Stromal cell of bone marrow (primary cell): ENCODE measurements around the gene CRELD1.
A peak's percentile ranks its signal among the peaks of the same experiment; 100 is the strongest.
"Not testable (repeated sequence)": the region's sequence is repeated elsewhere in the genome, so short reads cannot be mapped to it uniquely, and the experiment has no call there.

Experiments used
- DNase-seq: peaks from one replicate; pipeline ENCODE4 v3.0.0-alpha.2; 2012; ENCODE audit warnings: low read depth

Gene CRELD1

DNA sequence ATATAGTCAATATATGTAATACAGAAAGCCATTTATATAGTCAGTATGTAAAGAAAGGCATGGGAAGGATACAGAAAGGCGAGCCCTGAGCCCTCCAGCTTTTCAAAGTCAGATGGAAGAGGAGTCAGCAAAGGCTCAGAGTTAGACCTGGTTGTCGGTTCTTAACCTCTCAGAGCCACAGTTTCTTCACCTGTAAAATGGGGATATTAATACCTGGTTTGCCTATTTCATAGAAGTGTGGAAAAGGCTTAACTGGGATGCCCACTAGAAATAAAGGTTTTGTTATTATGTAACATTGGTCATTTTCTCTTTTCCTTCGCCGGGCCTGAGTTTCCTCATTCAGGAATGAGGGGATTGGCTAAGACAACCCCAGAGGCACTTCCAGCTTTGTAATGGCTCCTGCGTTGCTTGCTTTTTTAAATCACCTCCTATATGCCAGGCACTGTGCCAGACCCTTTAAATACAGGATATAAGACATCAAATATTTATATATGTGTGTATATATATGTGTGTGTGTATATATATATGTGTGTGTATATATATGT lies 2.4 kb downstream of the CRELD1 start:
- no peak for DNase-seq

DNA sequence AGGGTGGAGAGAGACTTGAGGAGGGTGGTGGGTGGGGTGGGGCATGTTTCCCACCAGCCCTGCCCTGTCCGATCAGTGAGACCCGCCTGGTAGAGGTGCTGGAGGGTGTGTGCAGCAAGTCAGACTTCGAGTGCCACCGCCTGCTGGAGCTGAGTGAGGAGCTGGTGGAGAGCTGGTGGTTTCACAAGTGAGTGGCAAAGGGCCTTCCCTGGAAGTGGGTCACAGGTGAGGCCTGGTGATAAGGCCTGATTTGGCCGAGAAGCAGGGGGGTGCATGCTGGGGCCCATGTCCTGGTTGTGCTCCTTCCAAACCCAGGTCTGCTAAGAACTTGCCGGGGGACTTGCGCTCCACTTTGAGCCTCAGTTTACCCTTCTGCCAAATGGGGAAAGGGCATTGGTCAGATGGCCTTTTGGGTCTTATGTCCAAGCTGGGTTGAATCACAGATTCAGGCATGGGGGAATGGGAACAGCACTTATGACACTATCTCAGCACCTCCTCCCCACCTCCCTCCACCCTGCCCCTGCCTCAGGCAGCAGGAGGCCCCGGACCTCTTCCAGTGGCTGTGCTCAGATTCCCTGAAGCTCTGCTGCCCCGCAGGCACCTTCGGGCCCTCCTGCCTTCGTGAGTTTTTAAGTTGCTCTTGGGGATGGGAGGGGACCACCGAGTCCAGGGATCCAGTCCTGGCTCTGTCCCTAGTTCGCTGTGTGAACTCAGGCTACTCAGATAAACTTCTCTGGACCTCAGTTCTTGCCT lies 4.0 kb downstream of the CRELD1 start:
- DNase-seq: no peak

DNA sequence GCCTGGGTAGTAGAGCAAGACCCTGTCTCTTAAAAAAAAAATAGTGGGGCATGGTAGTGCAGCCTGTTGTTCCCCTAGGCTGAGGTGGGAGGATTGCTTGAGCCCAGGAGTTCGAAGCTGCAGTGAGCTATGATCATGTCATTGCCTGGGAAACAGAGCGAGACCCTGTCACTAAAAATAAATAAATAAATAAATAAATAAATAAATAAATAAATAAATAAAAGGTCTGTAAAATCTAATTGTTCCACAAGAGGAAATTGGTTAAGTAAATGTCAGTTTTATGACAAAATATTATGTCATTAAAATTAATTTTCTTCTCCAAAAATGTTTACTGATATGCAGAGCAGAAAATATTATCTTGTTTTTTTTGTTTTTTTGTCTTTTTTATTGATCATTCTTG lies 5.3 kb downstream of the CRELD1 start:
- DNase-seq: no peak

DNA sequence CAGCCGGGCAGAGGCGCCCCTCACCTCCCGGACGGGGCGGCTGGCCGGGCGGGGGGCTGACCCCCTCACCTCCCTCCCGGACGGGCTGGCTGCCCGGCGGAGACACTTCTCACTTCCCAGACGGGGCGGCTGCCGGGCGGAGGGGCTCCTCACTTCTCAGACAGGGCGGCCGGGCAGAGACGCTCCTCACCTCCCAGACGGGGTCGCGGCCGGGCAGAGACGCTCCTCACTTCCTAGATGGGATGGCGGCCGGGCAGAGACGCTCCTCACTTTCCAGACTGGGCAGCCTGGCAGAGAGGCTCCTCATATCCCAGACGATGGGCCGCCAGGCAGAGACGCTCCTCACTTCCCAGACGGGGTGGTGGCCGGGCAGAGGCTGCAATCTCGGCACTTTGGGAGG lies 6.3 kb downstream of the CRELD1 start:
- DNase-seq: not testable (repeated sequence)

- DNase-seq: no peak
Measured at GRCh38 chr3:9940746-9941145, 7.1 kb downstream of the CRELD1 start.

- no peak for DNase-seq
Measured at GRCh38 chr3:9942164-9942563, 8.5 kb downstream of the CRELD1 start.

DNA sequence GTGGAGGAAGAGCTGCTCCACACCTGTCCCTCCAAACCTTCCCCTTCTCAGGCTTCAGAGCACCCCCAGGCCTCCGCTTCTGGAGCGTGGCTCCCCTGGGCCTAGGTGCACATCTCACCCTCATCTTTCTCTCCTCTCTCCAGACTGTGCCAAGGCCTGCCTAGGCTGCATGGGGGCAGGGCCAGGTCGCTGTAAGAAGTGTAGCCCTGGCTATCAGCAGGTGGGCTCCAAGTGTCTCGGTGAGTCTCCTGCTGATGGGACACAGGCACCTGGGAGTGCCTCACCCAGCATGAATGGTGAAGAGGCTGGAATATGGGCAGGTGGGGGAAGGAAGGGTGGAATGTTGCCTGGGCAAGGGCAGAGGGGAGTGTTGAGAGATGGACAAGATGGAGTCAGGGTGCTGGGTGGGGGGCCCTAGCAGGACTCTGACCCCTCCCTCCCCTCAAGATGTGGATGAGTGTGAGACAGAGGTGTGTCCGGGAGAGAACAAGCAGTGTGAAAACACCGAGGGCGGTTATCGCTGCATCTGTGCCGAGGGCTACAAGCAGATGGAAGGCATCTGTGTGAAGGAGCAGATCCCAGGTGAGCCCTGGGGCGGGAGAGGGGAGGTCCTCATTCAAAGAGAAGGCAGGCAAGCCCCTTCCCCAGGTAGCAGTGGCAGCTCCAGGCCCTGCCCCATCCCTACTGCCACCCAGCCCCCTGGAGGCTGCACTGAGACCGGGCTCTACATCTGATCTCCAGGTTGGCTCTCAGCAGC lies 9.5 kb downstream of the CRELD1 start:
- DNase-seq: no peak

DNA sequence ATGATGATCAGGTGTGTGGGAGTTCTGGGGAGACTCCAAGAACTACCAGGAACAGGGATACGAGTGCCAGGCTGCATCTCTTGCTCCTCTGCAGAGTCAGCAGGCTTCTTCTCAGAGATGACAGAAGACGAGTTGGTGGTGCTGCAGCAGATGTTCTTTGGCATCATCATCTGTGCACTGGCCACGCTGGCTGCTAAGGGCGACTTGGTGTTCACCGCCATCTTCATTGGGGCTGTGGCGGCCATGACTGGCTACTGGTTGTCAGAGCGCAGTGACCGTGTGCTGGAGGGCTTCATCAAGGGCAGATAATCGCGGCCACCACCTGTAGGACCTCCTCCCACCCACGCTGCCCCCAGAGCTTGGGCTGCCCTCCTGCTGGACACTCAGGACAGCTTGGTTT lies 10.6 kb downstream of the CRELD1 start:
- no peak for DNase-seq

DNA sequence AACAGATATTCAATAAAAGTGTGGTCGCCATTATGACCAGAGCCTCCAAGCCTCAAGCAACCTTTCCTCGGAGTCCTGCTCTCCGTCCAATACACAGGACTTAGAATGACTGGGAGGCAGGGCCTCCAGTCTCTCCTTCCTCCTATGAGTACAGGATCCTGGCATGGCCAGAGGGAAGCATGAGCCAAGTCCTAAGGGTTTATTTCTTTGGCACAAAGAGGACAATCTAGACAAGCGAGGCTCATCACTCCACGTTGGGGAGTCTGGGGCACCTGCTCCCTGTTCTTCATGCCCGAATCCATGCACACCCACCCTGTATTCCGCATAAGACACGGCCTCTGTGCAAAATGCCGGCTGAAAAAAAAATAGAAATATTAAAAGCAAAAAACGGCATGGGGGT lies 11.7 kb downstream of the CRELD1 start:
- no peak for DNase-seq

- DNase-seq: peak; percentile 77
Measured at GRCh38 chr3:9946112-9947024, 12.7 kb downstream of the CRELD1 start.

DNA sequence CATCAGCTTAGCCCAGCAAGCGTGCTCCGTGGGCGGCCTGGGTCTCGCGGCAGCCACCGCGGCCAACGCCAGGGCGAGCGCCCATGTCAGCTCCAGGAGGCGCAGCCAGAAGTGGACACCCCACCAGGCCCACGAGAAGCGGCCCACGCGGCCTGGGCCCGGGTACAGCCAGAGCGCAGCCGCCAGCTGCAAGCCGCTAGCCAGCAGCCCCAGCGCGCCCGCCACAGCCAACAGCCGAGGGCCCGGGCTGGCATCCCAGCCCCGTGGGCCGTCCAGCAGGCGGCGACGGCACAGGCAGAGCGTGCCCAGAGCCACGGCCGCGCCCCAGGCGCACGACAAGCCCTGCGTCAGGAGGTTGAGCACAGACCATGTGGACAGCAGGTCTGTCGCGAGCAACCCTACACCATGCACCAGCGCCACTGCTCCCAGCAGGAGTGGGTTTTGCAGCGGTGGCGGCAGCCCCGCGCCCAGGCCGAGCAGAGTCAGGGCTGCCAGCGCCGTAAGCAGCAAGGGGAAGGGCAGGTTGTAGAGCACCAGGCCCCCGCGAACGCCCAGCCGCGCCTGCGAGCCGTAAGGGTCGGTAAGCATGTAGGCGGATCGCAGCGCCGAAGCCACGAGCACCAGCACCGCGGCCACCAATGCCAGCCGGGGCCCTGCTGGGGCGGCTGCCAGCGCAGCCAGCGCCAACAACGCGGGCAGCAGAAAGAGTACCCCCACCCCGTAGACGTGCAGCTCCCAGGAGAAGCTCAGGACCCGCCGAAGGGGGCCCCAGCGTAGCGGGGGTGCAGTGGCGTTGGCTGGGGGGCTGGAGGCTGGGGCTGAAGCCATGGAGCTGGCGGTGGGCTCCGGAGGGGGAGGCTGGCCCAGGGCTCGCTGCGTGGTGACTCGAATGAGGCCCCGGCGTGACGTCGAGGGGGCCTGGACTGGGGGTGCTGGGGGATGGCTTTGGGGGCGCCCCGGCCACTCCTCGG lies 13.7 kb downstream of the CRELD1 start:
- no peak for DNase-seq

DNA sequence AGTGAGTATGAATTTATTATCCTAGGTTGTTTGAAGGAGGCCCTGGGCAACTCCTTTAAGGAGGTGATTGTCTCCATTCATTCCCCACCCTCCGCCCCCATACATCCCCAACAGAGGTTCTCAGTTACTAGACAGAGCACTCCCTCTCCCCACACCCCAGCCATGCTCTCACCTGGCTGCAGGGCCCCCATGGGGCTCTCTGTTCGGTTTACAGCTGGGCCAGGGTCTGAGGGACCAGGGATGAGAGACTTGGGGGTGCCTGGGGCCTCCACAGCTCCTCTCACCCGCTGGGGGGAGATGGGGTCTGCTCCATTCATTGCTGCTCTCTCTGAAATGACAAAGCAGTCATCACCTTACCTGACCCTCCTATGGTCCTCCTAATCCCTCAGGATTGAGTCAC lies 15.0 kb downstream of the CRELD1 start:
- no peak for DNase-seq

- DNase-seq: no peak
Measured at GRCh38 chr3:9949115-9949514, 15.5 kb downstream of the CRELD1 start.

DNA sequence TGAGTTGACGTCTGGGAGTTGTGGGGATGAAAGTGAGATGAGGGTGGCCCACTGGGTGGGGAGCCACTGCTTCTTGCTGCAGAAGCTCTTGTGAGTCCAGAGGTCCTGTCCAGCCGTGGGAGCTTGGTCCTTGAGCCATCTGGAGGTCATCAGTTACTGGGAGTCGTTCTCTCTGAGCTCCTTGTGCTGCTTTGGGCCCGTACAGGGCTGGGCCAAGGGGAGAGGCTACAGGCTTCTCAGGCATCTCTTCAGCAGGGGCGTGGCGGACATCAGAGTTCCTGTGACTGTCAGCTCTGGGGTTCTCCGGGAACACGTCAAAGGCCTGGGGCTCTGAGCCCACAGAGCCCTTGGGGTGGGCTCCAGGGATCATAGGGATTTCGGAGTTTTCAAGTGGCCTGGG lies 16.0 kb downstream of the CRELD1 start:
- no peak for DNase-seq

DNA sequence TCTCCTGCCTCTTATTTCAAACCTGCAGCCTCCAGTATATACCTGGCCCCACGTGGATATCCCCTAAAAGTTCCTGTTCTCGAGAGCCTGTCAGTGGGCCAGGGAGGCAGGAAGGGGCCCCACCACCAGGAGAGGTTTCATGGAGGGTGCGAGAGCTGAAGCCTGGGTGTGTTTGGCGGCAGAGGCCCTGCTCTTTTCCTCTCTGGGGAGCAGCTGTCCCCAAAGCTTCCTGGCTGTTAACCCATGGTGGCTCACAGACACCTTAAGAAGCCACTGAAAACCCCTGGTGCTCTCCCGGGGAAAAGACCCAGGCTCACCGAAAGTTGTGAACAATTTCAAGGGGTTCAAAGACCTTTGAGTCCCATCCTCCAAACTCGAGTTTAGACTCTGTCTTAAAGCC lies 17.5 kb downstream of the CRELD1 start:
- no peak for DNase-seq

DNA sequence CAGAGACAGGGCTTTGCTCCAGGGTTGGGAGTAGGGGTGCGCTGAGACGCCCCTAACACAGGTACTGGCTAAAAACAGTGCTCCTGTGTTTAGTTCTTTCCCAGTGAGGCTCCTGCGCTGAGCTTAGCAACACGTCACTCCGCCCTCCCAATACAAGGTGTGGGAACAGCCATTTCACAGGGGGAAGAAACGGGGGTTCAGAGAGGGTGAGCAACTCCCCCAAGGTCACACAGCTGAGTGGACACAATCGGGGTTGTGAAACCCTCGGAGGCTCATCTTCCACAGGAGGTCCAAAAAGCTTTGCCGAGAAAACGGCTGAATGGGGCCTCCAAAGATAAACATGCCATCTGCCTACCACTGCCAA lies 17.9 kb downstream of the CRELD1 start:
- DNase-seq: no peak

- no peak for DNase-seq
Measured at GRCh38 chr3:9951962-9952805, 18.6 kb downstream of the CRELD1 start, which contains the start of gene PRRT3. Gene PRRT3, minus strand, starts transcription at chr3:9952408. Its CDS starts 2,293 bp downstream, at chr3:9950115.

GRCh38 chr3:9955067-9955502 lies 21.5 kb downstream of the CRELD1 start:
- no peak for DNase-seq

DNA sequence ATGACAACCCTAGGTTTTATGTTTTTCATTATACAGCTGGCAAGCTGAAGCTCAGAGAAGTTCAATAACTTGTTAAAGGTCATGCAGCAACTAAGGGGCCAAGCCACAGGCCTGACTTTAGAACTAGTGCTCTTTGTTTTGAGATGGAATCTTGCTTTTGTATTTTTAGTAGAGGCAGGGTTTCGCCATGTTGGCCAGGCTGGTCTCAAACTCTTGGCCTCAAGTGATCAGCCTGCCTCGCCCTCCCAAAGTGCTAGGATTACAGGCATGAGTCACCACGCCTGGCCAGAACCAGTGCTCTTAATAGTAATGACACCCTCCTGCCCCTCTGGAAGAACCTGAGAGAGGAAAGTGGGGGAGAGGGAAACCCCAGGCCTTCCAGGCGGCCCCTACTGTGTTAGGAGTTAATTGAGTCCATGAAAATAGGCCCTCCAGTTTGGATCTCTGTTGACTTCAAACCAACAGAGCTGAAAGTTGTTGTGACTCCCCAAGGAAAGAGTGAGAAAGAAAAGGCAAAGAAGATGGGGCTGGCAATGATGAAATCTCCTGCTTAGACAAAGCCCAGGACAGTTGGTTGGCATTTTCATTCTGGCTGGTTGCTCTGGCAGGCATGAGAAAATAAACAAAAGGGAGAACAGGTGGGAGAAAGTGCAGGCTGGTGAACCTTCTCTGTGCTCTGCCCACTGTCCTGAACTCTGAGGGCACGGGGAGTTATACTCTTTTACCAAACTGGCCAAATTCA lies 22.1 kb downstream of the CRELD1 start:
- DNase-seq: peak; percentile 40
